Islet precursor cell (in vitro differentiated cells): ENCODE results near the gene ATRNL1.
"Not testable (repeated sequence)": the region's sequence is repeated elsewhere in the genome, so short reads cannot be mapped to it uniquely, and the experiment has no call there.

Experiments
- DNase-seq: peaks from one replicate; pipeline ENCODE4 v3.0.0-alpha.2; 2018

ATRNL1 gene

DNA sequence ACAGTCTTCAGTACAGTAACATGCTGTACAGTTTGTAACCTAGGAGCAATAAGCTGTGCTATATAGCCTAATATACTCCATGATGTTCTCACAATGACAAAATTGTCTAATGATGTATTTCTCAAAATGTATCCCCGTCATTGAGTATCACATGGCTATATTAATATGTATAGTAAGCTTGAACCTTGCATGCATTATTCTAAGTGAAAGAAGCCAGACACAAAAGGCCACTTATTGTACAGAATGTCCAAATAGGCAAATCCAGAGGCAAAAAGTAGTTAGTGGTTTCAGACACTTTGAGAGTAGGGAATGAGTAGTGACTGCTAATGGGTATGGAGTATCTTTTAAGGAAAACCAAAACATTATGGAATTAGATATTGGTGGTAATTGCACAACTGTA, 545.1 kb downstream of the ATRNL1 start:
- DNase-seq: no peak

DNA sequence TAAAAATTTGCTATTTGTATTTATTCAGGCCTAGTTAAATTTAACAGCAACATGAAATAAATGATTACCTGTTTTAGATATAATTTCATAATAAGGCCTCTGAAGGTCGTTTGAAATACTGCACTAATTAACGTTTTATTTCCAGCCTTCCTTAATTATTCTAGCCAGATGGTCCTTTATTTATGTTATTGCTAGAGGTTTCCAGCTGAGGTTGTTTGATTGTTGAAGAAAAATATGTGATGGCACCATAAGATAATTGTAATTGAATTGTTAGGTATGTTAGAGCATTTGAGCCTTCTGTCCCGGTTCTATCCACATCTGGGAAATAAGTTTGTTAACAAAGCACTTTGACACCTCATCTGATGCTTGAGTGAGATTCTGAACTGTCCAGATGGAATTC, 556.1 kb downstream of the ATRNL1 start:
- DNase-seq: no peak

DNA sequence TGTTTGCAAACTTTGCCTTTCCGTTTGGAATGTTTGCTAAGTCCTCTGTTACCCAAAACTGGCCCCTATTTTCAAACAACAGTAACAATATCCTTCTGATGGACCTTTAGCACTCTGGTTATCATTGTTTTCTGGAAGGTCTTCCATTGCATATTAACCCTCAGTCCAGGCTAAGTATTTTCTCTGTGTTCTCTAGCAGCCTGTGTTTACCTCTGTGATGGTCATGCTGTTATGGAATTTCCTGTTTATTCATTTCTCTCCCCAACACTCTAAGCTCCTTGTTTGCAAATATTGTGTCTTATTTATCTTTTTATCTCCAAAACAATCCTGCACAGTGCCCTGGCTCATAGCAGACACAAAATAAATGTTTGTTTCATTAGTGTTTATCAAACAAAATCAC, 560.3 kb downstream of the ATRNL1 start:
- DNase-seq: no peak

DNA sequence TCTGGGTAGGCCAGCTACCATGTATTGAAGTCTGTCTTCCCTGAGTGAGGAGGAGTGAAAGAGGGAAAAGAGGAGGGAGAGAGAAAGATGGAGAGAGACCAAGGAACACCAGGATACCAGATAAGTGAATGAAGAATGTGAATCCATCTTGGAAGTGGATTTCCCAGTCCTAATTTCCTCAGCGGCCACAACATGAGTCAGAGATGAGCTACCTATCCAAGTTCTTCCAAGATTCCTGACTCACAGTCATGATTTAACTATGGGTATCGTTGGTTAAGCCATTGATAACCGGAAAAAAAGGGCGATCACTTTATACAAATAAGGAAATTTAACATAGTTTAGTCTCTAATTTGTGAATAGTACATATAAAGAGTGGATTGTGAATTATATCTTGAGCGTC, 561.8 kb downstream of the ATRNL1 start:
- no peak for DNase-seq

DNA sequence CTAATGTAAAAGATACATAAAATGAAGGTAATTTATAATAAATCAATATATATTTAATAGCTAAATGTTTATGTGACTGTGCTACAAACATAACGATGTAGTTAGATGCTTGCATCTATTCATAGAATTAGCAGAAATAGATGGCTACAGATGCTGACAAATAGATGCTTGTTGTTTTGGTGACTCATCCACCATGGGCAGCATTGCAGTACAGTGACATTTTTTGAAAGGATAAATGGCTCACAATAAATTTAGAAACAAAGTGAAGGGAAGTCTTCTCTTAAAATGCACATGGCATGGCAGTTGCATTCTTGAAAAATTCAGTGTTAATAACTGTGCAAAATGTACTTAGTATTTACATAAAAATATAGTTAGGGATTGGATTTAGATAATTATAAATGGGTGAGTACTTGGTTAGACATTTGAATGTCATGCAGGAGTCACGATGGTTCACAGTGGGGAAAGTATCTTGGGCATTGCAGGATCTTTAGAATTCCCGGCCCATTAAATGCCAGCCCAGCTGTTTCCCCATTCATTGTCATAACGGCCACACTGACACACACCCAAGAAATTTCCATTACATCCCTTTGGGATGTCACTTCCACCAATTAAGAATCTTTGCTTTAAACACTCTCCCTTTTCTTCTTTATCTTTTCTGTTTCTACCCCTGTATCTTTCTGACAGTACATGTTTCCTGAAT, 564.1 kb downstream of the ATRNL1 start:
- DNase-seq: no peak

DNA sequence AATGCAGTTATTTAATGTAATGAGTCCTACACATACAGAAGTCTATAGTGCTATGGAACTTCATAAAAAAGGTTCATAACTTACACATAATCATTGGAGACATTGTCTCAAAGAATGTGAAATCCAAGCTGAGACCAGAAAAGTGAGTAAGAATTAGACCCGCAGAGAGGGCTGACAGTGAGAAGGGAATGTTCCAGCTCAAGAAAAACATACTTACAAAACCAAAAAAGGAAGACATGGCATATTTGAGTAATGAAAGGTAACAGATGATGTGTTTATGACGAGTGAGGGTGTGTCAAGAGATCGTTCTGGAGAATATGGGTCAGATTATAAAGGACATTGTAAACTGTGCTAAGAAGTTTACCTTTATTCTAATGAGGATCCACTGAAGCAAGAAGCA, 566.5 kb downstream of the ATRNL1 start:
- DNase-seq: no peak

DNA sequence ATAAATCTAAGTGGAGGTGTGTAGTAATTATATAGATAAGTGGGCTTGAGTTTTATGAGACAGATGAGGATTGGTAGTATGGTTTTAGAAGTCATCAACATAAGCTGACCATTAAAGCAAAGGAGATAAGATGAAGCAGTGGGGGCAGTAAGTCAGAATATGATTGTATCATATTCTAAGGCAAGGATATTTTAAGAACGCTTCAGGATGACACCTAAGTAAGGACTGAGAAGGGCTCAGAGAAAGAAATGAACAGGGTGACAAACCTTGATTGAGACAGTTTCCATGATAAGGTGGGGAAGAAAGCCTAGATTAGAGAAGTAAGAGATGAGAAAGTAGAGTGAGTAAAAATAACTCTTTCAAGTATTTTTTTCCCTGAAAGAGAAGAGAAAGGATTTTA, 567.2 kb downstream of the ATRNL1 start:
- no peak for DNase-seq

DNA sequence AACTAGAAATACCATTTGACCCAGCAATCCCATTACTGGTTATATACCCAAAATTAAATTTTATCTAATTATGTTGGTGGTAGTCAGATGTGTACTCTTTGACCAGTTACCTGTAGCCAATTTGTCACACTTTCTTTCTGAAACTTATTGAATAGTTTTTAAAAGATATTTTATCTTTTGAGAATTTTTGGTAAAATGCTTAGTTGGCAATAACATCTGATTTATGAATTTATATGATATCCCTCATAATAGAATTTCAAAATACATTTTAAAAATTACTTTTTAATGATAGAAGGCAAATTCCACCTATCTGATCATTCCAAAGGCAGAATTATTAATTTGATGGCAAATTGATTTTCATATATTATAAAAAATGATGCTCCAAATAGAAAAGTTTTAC, 569.3 kb downstream of the ATRNL1 start:
- DNase-seq: no peak

DNA sequence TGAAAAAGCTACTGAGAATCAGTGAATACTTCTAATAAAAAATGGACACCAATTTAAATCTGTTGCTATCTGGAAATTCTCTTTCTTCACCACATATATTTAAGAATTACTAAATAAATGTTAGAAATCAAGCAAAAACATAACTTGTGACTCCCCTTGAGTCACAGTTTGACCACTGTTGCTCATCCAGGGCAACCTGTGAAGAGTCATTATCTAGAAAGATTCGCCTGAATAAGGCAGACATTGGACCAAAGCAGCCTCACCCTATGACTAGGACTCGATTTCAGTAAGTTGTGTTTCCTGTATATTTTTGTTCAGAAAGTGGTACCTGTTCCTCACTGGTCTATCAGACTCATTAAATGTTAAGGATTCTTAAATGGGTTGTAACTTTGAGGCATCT, 572.4 kb downstream of the ATRNL1 start:
- no peak for DNase-seq

DNA sequence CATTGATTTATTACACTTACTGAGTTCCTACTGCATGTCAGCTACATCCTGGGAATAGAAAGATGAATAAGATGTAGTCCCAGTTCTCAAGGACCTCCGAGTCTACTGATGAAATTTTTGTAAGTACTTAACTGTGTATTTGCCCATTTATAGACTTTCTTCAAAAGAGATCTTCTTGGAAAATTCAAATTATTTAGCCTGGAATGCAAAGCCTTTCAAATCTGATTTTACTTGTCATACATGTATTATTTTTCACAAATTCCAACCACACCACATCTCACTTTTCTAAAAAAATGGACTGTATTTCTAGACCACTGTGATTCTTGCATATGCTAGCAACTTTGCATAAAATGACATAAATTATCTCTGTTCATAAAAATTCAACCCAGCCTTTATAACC, 581.3 kb downstream of the ATRNL1 start:
- no peak for DNase-seq

DNA sequence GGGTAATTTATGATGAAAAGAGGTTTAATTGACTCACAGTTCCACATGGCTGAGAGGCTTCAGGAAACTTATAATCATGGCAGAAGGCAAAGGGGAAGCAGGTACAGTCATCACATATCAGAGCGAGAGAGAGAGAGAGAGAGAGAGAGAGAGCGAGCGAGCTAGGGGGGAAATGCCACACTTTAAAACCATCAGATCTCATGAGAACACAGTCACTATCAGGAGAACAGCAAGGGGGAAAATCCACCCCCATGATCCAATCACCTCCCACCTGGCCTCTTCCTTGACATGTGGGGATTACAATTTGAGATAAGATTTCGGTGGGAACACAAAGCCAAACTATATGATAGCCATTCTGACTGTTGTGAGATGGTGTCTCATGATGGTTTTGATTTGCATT, 603.6 kb downstream of the ATRNL1 start:
- DNase-seq: no peak

DNA sequence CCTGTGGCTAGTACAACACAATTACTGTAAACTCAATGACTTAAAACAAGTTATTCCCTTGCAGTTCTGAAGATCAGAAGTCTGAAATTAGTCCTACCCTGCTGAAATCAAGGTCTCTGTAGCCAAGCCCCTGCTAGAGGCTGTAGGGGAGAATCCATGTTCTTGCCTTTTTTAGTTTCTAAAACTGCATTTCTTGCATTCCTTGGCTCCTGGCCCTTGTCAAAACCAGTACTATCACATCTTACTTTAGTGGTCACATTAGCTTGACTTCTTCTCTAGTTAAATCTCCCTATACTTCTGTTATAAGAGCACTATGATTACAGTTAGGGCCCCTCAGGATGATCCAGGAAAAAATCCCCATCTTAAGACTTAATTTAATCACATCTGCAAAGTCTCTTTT, 612.9 kb downstream of the ATRNL1 start:
- no peak for DNase-seq

DNA sequence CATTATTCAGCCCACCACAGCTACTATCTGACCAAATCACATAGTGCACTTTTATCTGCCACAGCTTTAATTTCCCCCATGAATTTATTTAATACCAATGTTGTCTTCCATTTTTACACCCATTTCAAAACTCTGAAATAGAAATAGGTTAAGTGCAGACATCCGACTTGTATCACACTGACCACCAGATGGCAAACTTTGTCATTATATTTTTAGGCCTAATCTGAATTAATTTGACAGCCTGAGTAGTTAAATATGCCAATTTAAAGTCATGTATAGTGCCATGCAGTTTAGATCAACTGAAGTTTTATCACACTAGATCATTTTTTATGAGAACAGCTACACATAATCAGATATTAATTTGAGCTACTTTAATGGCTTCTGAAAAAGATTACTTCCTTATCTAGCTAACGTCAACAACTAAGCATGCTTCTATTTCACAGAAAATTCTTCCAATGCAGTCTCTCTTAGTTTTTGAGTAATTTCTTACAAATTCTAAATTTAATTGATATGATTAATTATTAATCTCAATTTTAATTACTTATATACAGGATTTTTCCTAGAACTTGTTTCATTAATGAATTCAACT, 613.4 kb downstream of the ATRNL1 start:
- no peak for DNase-seq

DNA sequence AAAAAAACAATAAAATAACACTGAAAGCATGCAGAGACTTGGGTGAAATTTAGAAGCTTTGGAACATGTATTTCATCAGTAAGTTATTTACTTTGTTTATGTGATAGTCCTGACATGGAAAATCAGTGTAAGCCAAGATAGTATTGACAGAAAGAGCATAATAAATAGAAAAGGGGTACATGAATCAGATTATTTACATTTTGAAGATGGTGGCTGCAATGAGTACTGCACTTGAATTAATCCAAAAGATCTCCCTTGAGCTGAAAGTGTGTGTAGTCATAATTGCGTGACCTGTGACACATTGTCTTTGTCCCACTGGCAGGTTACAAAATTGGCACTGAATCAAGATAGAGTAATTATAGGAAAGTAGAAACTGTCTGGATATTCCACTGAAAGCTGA, 617.0 kb downstream of the ATRNL1 start:
- no peak for DNase-seq

DNA sequence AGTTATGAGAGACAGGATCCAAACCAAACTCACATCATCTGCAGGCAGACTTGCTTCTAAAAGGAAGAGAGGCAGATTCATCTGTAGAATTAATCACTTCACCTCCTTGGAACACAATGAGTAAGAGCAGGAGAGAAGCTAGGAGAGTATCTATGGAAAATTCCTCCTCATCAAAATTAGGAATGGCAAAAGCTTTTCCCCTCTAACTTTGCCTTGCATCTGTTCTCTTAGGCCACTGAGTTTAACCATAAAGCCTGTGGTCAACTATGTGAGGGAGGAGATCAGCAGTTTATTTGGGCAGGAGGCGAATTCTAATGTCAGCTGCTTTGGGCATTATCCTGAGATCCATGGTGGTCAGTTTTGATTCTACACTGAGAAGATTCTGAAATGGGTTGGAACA, 618.1 kb downstream of the ATRNL1 start:
- no peak for DNase-seq

DNA sequence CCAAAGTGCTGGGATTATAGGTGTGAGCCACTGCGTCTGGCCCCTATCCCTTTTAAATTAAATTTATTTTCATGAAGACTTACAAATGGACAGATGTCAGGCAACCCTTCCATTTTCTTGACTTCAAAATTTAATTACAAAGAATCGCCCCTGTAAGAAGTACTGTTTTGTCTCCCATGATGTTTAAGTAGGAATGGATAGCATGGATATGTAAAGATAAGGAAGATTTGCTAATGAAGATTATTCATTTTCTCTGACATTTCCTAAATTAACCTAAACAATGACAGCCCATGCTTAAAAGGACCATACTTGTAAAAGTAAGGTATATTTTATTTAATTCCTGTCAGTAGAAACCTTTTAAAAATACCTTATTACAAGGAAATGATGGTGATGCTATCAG, 627.0 kb downstream of the ATRNL1 start:
- no peak for DNase-seq

DNA sequence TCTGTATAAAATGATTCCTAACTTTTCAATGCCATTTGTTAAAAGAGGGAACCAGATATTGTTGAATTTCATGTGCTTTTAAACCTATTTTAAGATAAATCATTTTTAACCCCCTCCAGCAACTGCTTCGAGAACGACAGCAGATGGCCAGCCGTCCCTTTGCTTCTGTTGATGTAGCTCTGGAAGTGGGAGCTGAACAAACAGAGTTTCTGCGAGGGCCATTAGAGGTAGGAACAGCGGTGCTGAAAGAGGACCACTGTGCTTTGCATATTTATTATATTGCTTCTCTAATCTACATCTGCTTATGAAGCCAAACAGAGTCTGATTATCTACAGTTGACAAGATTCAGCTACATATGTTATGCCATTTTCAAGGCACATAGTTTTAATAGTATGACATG, 634.0 kb downstream of the ATRNL1 start:
- DNase-seq: no peak

DNA sequence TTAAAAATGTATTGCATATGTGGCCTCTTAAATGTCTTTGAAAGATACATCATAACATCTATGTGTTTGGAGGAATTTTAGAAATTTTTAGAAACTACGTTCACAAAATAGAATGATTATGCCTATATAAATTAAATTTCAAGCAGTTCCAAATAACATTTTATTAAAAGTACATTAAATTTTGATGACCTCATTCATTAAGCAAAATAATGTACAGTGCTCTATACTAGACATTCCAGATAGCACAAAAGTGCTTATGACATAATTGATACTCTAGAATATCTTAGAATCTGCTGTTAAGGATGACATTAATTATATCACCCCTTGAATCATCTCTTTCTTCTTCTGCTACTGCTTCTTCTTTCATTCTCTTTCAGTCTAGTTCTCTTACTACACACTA, 650.9 kb downstream of the ATRNL1 start:
- DNase-seq: no peak

DNA sequence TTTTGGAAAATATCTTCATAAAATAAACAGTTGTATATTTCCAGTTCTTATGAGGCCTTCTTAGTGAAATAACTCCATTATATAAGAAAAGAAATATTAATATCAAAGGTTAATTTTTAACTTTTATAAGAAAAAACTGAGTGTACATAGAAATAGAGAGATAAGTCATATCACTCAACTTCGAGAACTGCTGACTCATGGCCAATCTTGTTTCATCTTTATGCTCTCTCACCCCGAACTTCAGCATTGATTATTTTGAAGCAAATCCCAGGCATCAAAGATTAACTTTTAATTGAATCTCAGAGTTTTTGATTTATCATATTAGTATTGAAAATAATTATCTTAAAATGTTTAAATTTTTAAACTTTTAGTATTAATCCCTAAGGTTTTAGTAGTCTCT, 652.8 kb downstream of the ATRNL1 start:
- no peak for DNase-seq

DNA sequence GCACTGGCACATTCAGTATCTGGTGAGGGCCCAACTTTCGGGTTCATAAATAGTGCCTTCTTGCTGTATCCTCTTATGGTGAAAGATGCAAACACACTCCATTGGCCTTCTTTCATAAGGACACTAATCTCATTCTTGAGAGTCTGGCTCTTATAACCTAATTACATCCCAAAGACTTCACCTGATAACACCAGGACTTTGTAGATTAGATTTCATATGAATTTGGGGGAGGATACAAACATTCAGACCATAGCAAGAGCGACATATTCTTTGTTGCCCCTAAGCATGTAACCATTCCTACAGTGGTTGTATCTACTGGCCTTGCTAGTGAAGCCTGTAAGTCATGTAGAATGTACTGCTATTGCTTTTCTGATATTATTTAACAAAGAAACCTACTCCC, 654.6 kb downstream of the ATRNL1 start:
- DNase-seq: no peak

DNA sequence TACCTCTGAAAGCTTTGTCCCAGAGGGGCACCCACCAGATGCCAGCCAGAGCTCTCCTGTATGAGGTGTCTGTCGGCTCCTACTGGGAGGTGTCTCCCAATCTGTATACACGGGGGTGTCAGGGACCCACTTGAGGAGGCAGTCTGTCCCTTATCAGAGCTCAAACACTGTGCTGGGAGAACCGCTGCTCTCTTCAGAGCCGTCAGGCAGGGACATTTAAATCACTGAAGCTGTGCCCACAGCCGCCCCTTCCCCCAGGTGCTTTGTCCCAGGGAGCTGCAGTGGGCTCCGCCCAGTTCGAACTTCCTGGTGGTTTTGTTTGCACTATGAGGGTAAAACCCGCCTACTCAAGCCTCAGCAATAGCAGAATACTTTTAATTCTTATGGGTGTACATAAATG, 665.3 kb downstream of the ATRNL1 start:
- not testable (repeated sequence) for DNase-seq

DNA sequence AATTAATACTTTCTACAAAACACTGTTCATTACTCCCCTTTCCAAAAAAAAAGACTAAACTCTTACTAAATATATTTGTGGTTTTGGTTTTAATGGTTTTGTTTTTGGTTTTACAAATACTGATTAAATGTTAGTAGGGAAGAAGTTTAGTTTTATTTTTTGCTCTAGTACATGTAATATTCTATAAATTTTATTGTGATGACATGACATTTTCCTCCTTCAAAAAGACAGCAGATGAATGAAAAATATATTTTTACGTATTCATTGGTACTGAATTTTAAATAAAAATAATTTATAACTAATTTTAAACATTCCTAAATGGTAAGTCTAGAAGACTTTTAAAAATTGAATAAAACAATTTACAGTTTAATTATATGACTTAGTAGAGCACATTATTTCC, 667.0 kb downstream of the ATRNL1 start:
- no peak for DNase-seq

DNA sequence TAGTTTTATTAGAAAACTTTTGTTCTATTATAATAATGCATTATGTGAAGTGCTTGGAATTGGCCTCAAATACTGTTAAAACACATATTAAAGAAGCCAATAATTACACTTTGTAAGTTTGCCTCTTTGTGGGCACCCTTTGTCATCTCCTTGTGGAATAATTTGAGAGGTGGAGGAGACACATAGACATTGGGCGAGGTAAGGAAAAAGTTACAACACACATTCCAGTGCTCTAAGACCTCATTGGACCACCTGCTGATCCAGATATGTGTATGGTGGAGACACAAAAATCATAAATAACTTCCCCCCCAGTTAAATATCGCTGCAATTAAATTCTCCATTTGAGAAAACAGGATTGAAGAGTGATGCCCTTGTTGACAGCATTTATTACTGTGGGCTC, 668.0 kb downstream of the ATRNL1 start:
- no peak for DNase-seq

DNA sequence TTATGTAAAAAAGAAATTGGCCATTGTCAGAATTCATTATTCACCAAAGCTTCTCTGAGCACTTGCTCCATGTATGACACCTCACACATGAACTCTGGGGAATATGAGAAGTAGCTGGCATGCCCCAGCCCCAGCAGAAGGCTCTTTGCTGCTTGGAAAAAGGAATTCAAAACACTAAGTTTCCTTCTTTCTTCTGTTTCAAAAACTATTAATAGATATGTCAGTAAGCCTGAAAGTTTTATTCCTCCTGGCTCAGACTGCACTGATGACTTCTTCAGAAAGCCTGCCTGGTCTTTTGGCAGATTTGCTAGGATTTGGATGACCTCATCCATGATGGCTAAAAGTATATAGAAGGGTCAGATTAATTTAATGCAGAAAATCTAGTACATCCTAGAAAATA, 668.9 kb downstream of the ATRNL1 start:
- DNase-seq: no peak

DNA sequence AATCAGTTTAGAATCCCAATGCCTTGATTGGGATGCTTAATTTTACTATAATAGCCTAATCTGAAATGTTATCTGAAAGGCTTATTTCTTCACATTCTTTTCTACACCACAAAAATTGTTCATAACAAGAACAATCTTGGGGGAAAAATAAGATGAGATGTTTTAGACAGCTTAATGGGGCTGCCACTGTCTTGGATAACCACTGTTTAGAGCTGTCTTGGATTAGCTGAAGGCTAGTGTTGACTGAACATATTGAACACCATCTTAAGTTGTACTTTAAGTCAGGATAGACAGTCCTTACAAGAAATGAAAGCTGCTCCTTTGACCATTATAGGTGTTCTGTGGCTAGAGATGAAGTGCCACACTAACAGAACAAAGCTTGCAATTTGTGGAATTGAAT, 678.6 kb downstream of the ATRNL1 start:
- DNase-seq: no peak
